ENCODE measurements around the gene HOXB7. TPM values are rescaled to one million over a fixed set of nuclear protein-coding genes. Genes with fewer than 3 reads are reported as not detected.

The HOXB7 gene
- total and polyA plus RNA-seq, 7 donors = 0.85 to 3.0 (median 1.6) TPM

DNA sequence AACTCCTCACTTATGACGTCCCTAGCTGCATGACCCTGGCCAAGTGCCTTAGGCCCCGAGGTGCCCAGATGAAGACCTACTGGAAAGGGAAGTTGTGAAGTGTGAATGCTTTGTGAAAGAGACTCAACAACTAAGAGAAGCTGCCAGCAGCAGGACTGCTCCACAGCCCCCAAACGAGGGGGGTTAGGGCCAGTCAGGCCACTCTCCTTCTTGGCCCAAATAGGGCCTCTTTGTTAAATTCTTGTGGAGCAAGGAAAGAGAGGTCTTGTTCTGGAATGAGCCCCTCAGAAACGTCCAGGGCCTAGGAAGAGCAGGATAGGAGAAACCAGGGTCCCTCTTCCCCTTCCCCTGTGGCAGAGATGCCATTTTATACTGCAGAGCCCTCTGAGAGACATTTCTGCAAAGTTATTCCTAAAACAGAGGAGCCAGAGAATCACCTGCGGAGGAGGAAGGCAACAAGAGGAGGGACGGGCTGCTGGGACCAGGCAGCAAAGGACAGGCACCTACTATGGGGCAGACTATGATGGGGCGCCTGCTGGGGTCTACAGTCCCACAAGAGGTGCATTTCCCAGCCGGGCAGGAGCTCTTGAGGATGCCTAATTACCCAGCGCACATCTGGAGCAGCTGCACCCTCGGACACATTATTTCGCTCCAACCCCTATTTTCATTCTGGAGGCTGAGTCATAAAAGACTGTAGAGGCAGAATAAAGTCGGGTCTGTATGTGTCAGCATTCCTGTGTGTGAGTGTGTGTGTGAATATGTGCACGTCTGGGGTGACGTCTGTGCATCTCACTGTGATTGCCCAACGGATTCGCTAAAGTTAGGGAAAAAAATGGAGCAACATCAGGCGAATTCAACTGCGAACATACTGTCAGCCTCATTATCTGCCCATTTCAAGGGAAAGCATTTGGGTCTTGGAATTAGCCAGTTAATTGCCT is 26.8 kb upstream of the HOXB7 start:
- DNase-seq (no peak), ATAC-seq (no peak)
- Histone ChIP-seq H3K4me1 (no peaks in the 10 kb centered on the region), H3K36me3 (ENCODE audit: insufficient read depth in 1 of 2, low read depth in 1 of 2) (no peaks in the 10 kb centered on the region), H3K9me3 (no peaks in the 10 kb centered on the region), H3K4me3 (no peak overlapping the region), H3K27me3 (ENCODE audit: insufficient read depth in 3 of 3, low read length in 2 of 3) (peaks cover 14 to 100% (median 50%) of the 10 kb centered on the region in 3 donors), H3K27ac (no peak overlapping the region)
- WGBS, 3 donors = 45 to 51% (median 48%) methylated on average over 18 of the region's 18 CpGs
- intact Hi-C loops (cut with DNase I) = no loop called here
- TF ChIP-seq, protein P1, sequence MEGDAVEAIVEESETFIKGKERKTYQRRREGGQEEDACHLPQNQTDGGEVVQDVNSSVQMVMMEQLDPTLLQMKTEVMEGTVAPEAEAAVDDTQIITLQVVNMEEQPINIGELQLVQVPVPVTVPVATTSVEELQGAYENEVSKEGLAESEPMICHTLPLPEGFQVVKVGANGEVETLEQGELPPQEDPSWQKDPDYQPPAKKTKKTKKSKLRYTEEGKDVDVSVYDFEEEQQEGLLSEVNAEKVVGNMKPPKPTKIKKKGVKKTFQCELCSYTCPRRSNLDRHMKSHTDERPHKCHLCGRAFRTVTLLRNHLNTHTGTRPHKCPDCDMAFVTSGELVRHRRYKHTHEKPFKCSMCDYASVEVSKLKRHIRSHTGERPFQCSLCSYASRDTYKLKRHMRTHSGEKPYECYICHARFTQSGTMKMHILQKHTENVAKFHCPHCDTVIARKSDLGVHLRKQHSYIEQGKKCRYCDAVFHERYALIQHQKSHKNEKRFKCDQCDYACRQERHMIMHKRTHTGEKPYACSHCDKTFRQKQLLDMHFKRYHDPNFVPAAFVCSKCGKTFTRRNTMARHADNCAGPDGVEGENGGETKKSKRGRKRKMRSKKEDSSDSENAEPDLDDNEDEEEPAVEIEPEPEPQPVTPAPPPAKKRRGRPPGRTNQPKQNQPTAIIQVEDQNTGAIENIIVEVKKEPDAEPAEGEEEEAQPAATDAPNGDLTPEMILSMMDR (IDR thresholded peaks at IDR 0.05) = no peak

DNA sequence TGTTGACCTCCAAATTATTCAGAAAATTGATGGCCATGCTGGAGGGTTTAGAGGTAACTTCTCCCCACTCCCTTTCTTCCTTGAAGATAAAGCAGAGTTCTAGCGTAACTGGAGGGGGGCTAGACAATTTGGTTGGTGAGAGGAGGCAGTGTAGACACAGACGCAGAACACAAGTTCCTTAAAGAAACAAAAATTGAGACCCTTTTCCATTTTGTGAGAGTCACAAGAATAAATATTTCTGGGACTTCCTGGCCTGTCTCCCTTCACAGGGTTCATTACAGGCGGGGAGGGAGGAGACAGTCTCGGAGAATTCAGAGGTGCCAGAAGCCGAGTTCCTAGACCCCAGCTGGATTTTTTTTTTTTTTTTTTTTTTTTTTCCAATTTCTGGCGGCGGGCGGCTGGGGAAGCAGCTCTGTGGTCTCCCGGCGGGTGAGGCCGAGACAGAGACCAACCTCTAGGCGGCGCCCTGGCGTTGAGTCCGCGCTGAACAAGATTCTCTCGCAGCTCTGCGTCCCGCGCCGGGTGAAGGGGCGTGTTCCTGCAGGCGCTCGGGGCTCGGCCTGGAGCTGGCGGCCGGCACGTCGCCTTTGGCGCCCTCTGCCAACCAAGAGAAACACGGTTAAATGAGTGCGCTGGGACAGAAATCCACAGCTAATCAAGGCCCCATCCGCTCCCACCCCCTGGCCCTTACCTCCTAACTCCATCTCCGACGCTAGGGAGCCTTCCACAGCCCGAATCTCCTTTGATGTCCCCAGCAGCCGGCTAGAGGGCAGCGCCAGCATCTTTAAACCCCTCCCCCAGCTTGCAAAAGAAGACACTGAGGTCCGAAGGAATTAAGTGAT is 25.6 kb upstream of the HOXB7 start:
- intact Hi-C loops (cut with DNase I) = no loop called here
- TF ChIP-seq, protein P1 (IDR thresholded peaks at IDR 0.05) = peak; percentile 51
- DNase-seq (peak; percentile 72 to 80), ATAC-seq (peak; percentile 56 to 73 (median 66))
- Histone ChIP-seq H3K4me3 (no peak overlapping the region), H3K9me3 (no peaks in the 10 kb centered on the region), H3K36me3 (ENCODE audit: insufficient read depth in 1 of 2, low read depth in 1 of 2) (no peaks in the 10 kb centered on the region), H3K27ac (no peak overlapping the region), H3K27me3 (ENCODE audit: insufficient read depth in 3 of 3, low read length in 2 of 3) (peaks cover 14 to 100% (median 44%) of the 10 kb centered on the region in 3 donors), H3K4me1 (no peaks in the 10 kb centered on the region)
- WGBS, 3 donors = 4 to 7% (median 6%) methylated on average over 38 to 39 of the region's 39 CpGs

DNA sequence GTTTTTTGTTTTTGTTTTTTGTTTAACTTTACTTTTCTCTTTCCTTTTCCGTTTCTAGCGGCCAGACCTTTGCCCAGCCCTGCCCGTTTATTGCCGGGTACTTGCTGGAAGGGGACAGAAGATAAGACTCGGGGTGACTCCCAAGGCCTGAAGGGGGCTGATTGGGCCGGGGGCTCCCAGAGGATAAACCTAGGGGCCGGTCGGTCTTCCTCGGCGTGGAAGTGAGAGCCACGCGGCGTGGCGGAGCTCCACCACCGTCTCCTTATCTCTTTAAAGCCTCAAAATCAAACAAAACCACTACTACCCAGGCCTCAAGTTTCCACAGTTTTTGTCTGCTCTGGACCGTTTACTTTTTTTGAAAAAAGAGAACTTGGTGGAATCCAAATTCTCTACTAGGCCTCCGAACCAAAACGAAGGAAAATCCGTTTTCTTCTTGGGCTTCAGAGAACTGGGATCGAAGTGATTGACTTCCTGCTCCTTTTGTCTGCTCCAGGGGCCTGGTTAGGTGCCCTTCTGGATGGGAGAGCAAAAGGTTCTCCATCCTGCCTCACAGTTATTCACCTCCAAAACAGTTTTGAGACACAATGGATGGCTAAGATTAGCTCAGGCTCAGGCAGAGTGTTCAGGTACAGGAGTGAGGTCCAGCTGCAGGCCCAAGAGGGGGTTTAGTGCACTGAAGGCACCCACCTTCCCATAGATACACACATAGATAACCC is 23.8 kb upstream of the HOXB7 start:
- H3K9me3 ChIP-seq = no peaks in the 10 kb centered on the region
- H3K27me3 ChIP-seq (ENCODE audit: insufficient read depth in 3 of 3, low read length in 2 of 3) = peaks cover 14 to 99% (median 47%) of the 10 kb centered on the region in 3 donors
- H3K36me3 ChIP-seq (ENCODE audit: insufficient read depth in 1 of 2, low read depth in 1 of 2) = no peaks in the 10 kb centered on the region
- no peak for DNase-seq
- TF ChIP-seq, protein P1 (IDR thresholded peaks at IDR 0.05) = no peak
- intact Hi-C loops (cut with DNase I) = no loop called here
- no peak overlapping the region for H3K4me3 ChIP-seq
- H3K4me1 ChIP-seq = no peaks in the 10 kb centered on the region
- ATAC-seq = no peak
- H3K27ac ChIP-seq = no peak overlapping the region
- WGBS, 3 donors = 54 to 59% (median 55%) methylated on average over 20 of the region's 20 CpGs

DNA sequence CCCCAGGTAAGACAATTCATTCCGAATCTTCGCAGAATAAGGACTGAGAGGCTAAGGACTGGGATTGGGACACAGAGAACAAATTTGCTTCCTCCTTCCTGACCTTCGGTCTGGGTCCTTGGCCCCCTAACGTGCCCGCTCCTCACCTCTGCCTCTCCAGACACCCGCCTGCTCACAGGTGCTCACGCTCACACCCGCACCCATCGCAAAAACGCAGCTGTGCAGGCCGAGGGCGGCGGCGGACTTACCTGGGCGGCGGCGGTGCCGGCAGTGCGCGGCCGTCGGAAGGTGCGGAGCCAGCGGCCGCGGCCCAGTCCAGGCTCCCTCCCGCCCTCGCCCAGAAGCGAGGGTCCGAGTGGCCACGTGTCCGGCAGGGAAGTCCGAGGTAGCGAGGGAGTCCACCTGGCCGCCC is 22.5 kb upstream of the HOXB7 start:
- no peak for ATAC-seq
- TF ChIP-seq, protein P1 (IDR thresholded peaks at IDR 0.05) = no peak
- Histone ChIP-seq H3K4me3 (no peak overlapping the region), H3K27me3 (ENCODE audit: insufficient read depth in 3 of 3, low read length in 2 of 3) (peaks cover 14 to 99% (median 57%) of the 10 kb centered on the region in 3 donors), H3K9me3 (no peaks in the 10 kb centered on the region), H3K27ac (no peak overlapping the region), H3K36me3 (ENCODE audit: insufficient read depth in 1 of 2, low read depth in 1 of 2) (no peaks in the 10 kb centered on the region), H3K4me1 (no peaks in the 10 kb centered on the region)
- 18 to 27% (median 26%) methylated on average over 34 to 35 of the region's 35 CpGs for WGBS, 3 donors
- no peak for DNase-seq
- intact Hi-C loops (cut with DNase I) = no loop called here

All from psoas muscle (tissue), 8 donors.